Esophagus squamous epithelium (tissue), 5 donors: ENCODE results near the gene GNPTG. TPM values are rescaled to one million over a fixed set of nuclear protein-coding genes. Genes with fewer than 3 reads are reported as not detected.

Experiments
- DNase-seq: peaks from one replicate; lab custom pipeline; 2025; lab: John Stamatoyannopoulos, UW
- H3K27ac ChIP-seq, 4 donors: fragments of 200-600 bp; sonication (generic); one replicate each; pipeline ENCODE4 v1.5.1; 2016 to 2019; ENCODE audit warnings: mild to moderate bottlenecking in 1 of 4
- H3K27me3 ChIP-seq, 4 donors: fragments of 200-600 bp; sonication (generic); 1 replicate in 3 of 4; 2 replicates in 1 of 4; pipeline versions ENCODE4 v1.5.1 to v1.6.0; 2017 to 2021; ENCODE audit warnings: antibody characterized with exemption in 1 of 4
- H3K36me3 ChIP-seq, 3 donors: fragments of 200-600 bp; sonication (generic); one replicate each; pipeline ENCODE4 v1.5.1; 2016 to 2019
- H3K4me1 ChIP-seq, 3 donors: fragments of 200-600 bp; sonication (generic); one replicate each; pipeline ENCODE4 v1.5.1; 2017 to 2019
- H3K4me3 ChIP-seq, 4 donors: fragments of 200-600 bp; sonication (generic); 1 replicate in 3 of 4; 2 replicates in 1 of 4; pipeline ENCODE4 v1.5.1; 2016 to 2019; ENCODE audit warnings: mild to moderate bottlenecking in 2 of 4, moderate library complexity in 1 of 4
- H3K9me3 ChIP-seq, 3 donors: fragments of 200-600 bp; sonication (generic); one replicate each; pipeline ENCODE4 v1.5.1; 2016 to 2019
- CTCF ChIP-seq, 6 experiments: fragments of 450-650 bp in 4 of 6; fragments of 200-600 bp in 2 of 6; sonication (generic) in 2 of 6; IDR thresholded peaks; one replicate each; pipeline ENCODE4 v1.5.1; 2016 to 2019; ENCODE audit warnings: antibody characterized with exemption in 6 of 6, mild to moderate bottlenecking in 4 of 6, moderate library complexity in 4 of 6
- POLR2A ChIP-seq, 4 donors: fragments of 450-650 bp; IDR thresholded peaks; one replicate each; pipeline ENCODE4 v1.6.1; 2017; ENCODE audit warnings: antibody characterized with exemption in 4 of 4, mild to moderate bottlenecking in 4 of 4, moderate library complexity in 3 of 4
- WGBS, 2 donors: methylation state at CpG; one replicate each; pipeline ENCODE4 v1.1.5; 2018; 5-methylcytosine and 5-hydroxymethylcytosine counted together
- intact Hi-C: fragments of 100-400 bp; cut with DNase I; formaldehyde crosslinking; loops from one replicate; pipeline ENCODE4 v1.15.0; 2022
- total RNA-seq, 4 donors: library from RNA; depleted of rRNA; stranded (reverse); fragments of >200 nt; gene quantifications; one replicate each; pipeline ENCODE4 v1.1.0, GENCODE V29; 2016
- donor health status: DM: yes; HTN: yes; CAD: no.

Gene GNPTG
- total RNA-seq, 4 donors from 2014 or later: 21.6 to 46.9 (median 37.8) TPM

- TF ChIP-seq CTCF (IDR thresholded peaks at IDR 0.05): peak in 1 of 6 experiments; percentile 2
- no peak for TF ChIP-seq POLR2A (IDR thresholded peaks at IDR 0.05)
- H3K4me3 ChIP-seq: no peak overlapping the region
- 25 to 76% methylated on average over 9 to 15 of the region's 31 CpGs for whole genome bisulfite sequencing, 2 donors
- peaks cover 4 to 30% (median 9%) of the 10 kb centered on the region in 3 donors for H3K36me3 ChIP-seq
- H3K9me3 ChIP-seq: no peaks in the 10 kb centered on the region
- peaks cover 28 to 70% (median 38%) of the 10 kb centered on the region in 3 donors for H3K4me1 ChIP-seq
- H3K27me3 ChIP-seq: peaks cover 0 to 1% (median 0%) of the 10 kb centered on the region in 4 donors
- DNase-seq: no peak
- intact Hi-C loops: no loop called here
- peak overlapping the region in 2 of 4 donors; percentile 30 to 46 for H3K27ac ChIP-seq
Measured at GRCh38 chr16:1347286-1347855, 4.4 kb upstream of the GNPTG start.

GRCh38 chr16:1347962-1348361, 3.8 kb upstream of the GNPTG start:
- H3K4me1 ChIP-seq: peaks cover 29 to 70% (median 32%) of the 10 kb centered on the region in 3 donors
- H3K4me3 ChIP-seq: peak overlapping the region in 1 of 4 donors; percentile 6
- WGBS, 2 donors: no CpG with 5 or more reads among the region's 29 CpGs
- intact Hi-C loops: no loop called here
- no peaks in the 10 kb centered on the region for H3K27me3 ChIP-seq
- DNase-seq: no peak
- H3K36me3 ChIP-seq: peaks cover 4 to 30% (median 9%) of the 10 kb centered on the region in 3 donors
- peak overlapping the region in 2 of 4 donors; percentile 30 to 46 for H3K27ac ChIP-seq
- no peaks in the 10 kb centered on the region for H3K9me3 ChIP-seq
- TF ChIP-seq POLR2A (IDR thresholded peaks at IDR 0.05): no peak
- TF ChIP-seq CTCF (IDR thresholded peaks at IDR 0.05): no peak

GRCh38 chr16:1348441-1348840, 3.3 kb upstream of the GNPTG start:
- no peak overlapping the region for H3K4me3 ChIP-seq
- H3K9me3 ChIP-seq: no peaks in the 10 kb centered on the region
- H3K27ac ChIP-seq: no peak overlapping the region
- H3K4me1 ChIP-seq: peaks cover 28 to 70% (median 30%) of the 10 kb centered on the region in 3 donors
- TF ChIP-seq POLR2A (IDR thresholded peaks at IDR 0.05) (no peak), CTCF (IDR thresholded peaks at IDR 0.05) (no peak)
- no peak for DNase-seq
- H3K36me3 ChIP-seq: peaks cover 4 to 30% (median 9%) of the 10 kb centered on the region in 3 donors
- intact Hi-C loops: no loop called here
- WGBS, 2 donors: 91% methylated on average over 8 of the region's 15 CpGs; no CpG with 5 or more reads in 1 of the 2 donors
- H3K27me3 ChIP-seq: no peaks in the 10 kb centered on the region

- peaks cover 23 to 70% (median 27%) of the 10 kb centered on the region in 3 donors for H3K4me1 ChIP-seq
- H3K9me3 ChIP-seq: no peaks in the 10 kb centered on the region
- WGBS, 2 donors: 78 to 88% methylated on average over 4 to 6 of the region's 14 CpGs
- no peak for TF ChIP-seq POLR2A (IDR thresholded peaks at IDR 0.05)
- TF ChIP-seq CTCF (IDR thresholded peaks at IDR 0.05): no peak
- intact Hi-C loops: no loop called here
- DNase-seq: no peak
- H3K36me3 ChIP-seq: peaks cover 4 to 30% (median 9%) of the 10 kb centered on the region in 3 donors
- H3K27me3 ChIP-seq: no peaks in the 10 kb centered on the region
- H3K27ac ChIP-seq: no peak overlapping the region
- no peak overlapping the region for H3K4me3 ChIP-seq
Measured at GRCh38 chr16:1348926-1349325, 2.8 kb upstream of the GNPTG start.

GRCh38 chr16:1349351-1349750, 2.4 kb upstream of the GNPTG start:
- no peak overlapping the region for H3K27ac ChIP-seq
- no peak overlapping the region for H3K4me3 ChIP-seq
- WGBS, 2 donors: 84 to 85% methylated on average over 14 to 15 of the region's 16 CpGs
- H3K4me1 ChIP-seq: peaks cover 22 to 70% (median 27%) of the 10 kb centered on the region in 3 donors
- peaks cover 4 to 30% (median 9%) of the 10 kb centered on the region in 3 donors for H3K36me3 ChIP-seq
- no peak for DNase-seq
- intact Hi-C loops: no loop called here
- no peak for TF ChIP-seq POLR2A (IDR thresholded peaks at IDR 0.05)
- no peak for TF ChIP-seq CTCF (IDR thresholded peaks at IDR 0.05)
- H3K27me3 ChIP-seq: no peaks in the 10 kb centered on the region
- no peaks in the 10 kb centered on the region for H3K9me3 ChIP-seq
